Lower leg skin (tissue), 4 donors: ENCODE data around the gene PHOX2B. TPM values are rescaled to one million over a fixed set of nuclear protein-coding genes. Genes with fewer than 3 reads are reported as not detected.
"Not testable (repeated sequence)": the region's sequence is repeated elsewhere in the genome, so short reads cannot be mapped to it uniquely, and the experiment has no call there.

Source experiments
- DNase-seq, 2 donors: peaks; one replicate each; pipeline ENCODE4 v3.0.0-alpha.2; 2019; ENCODE audit warnings: low spot score in 2 of 2
- H3K4me3 ChIP-seq: fragments of 200-600 bp; sonication (generic); 2 replicates; pipeline ENCODE4 v1.5.1; 2017; ENCODE audit warnings: mild to moderate bottlenecking, low read depth; ENCODE audit not compliant: poor library complexity, severe bottlenecking
- POLR2A ChIP-seq, 2 donors: fragments of 450-650 bp; IDR thresholded peaks; one replicate each; pipeline ENCODE4 v1.6.1; 2016 to 2017; ENCODE audit warnings: antibody characterized with exemption in 2 of 2, mild to moderate bottlenecking in 1 of 2, moderate library complexity in 1 of 2
- WGBS, 2 donors: methylation state at CpG; one replicate each; pipeline ENCODE4 v1.1.5; 2018; 5-methylcytosine and 5-hydroxymethylcytosine counted together
- intact Hi-C: fragments of 100-400 bp; cut with DNase I; formaldehyde crosslinking; loops from one replicate; pipeline ENCODE4 v1.15.0; 2023; ENCODE audit warnings: low total_unique reads
- total RNA-seq, 4 donors: library from RNA; depleted of rRNA; stranded (reverse); fragments of >200 nt; gene quantifications; one replicate each; pipeline ENCODE4 v1.1.0, GENCODE V29; 2016
- TF ChIP-seq, protein P1 (sequence below), 3 donors: fragments of 450-650 bp; IDR thresholded peaks; one replicate each; pipeline ENCODE4 v1.5.1; 2016; ENCODE audit warnings: antibody characterized with exemption in 3 of 3, mild to moderate bottlenecking in 3 of 3, moderate library complexity in 2 of 3

The PHOX2B gene
- total RNA-seq, 4 donors from 2014 or later: not detected

DNA sequence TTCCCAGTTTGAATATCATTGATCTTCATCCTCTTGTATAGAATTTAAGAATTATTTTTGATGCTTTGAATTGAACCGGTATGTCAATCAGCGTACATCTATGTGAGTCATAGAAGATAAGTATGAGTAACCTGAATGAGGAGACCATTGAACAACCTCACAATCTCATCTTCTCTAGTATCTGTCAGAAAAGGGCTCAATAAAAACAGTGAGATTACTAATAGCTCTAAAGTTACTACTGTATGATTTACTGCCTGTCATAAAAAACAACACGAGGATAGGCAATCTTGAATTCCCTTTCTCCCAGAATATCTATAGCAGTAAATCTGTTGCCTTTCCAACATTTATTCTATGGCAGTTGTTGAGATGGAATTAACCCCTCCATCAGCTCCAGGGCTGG, 36.1 kb downstream of the PHOX2B start:
- DNase-seq: no peak
- intact Hi-C loops: no loop called here
- WGBS, 2 donors: 64 to 70% methylated on average over 3 of the region's 3 CpGs
- TF ChIP-seq, protein P1, sequence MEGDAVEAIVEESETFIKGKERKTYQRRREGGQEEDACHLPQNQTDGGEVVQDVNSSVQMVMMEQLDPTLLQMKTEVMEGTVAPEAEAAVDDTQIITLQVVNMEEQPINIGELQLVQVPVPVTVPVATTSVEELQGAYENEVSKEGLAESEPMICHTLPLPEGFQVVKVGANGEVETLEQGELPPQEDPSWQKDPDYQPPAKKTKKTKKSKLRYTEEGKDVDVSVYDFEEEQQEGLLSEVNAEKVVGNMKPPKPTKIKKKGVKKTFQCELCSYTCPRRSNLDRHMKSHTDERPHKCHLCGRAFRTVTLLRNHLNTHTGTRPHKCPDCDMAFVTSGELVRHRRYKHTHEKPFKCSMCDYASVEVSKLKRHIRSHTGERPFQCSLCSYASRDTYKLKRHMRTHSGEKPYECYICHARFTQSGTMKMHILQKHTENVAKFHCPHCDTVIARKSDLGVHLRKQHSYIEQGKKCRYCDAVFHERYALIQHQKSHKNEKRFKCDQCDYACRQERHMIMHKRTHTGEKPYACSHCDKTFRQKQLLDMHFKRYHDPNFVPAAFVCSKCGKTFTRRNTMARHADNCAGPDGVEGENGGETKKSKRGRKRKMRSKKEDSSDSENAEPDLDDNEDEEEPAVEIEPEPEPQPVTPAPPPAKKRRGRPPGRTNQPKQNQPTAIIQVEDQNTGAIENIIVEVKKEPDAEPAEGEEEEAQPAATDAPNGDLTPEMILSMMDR (IDR thresholded peaks at IDR 0.05): no peak
- TF ChIP-seq POLR2A (IDR thresholded peaks at IDR 0.05): no peak
- H3K4me3 ChIP-seq: no peak overlapping the region

DNA sequence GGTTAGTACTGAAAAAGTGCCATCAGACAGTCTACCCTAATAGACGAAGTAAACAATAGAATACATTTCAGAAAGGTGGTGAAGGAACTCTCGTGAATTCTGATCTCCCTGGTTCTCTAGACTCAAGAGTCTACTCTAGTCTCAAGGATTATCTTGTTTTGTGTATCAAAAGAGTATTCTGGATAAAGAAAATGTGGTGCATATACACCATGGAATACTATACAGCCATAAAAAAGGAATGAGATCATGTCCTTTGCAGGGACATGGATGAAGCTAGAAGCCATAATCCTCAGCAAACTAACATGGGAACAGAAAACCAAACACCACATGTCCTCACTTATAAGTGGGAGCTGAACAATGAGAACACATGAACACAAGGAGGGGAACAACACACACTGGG, 36.9 kb downstream of the PHOX2B start:
- intact Hi-C loops, DNase-seq, H3K4me3 ChIP-seq: not testable (repeated sequence)
- 91 to 94% methylated on average over 2 of the region's 2 CpGs for WGBS, 2 donors

DNA sequence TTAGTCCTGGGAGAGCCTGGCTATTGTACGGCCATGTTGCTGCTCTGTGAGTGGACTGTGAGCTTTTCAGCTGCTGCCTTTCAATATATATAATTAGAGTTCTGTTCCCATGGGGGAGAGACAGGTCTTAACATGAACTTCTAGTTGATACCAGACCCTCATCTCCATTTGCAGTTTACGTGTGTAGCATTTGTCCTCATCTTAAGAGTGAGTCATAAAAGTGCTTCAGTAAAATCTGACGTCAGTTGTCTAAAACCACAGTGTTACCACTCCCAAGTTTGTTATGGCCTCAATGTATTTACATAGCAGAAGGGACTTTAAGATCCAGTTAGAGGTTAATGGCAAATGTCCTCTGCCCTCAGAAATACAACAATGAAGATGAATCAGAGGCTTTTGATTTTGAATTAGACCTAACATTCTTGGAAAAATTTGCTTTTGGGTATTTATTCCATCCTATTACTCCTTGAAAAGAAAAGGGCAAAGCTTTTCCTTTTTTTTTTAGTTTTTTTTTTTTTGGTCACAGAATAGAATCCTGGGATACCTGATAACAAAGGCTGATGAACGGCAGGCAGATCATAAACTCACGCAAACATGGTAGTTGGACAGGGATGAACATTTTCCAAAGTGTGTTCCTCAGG, 38.6 kb downstream of the PHOX2B start:
- intact Hi-C loops: no loop called here
- H3K4me3 ChIP-seq: no peak overlapping the region
- WGBS, 2 donors: 53 to 59% methylated on average over 5 of the region's 5 CpGs
- TF ChIP-seq POLR2A (IDR thresholded peaks at IDR 0.05): no peak
- TF ChIP-seq, protein P1 (IDR thresholded peaks at IDR 0.05): no peak
- DNase-seq: no peak

DNA sequence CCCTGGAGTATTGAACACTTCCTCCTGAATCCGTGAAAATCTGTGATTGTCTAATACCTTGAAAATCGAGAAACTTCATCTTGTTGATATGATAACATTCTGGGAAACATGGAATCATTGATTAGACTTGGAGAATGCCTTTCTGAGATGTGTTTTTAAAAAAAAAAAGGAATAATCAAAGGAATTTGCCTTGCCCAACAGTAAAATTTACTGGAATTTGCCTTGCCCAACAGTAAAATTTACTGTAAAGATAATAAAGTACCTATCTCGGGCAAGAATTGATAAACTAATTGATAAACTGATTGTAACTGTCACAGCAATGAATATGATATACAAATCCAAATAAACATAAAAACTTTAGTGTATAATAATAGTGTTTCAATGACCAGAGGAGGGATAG, 44.7 kb downstream of the PHOX2B start:
- H3K4me3 ChIP-seq: no peak overlapping the region
- TF ChIP-seq, protein P1 (IDR thresholded peaks at IDR 0.05): no peak
- TF ChIP-seq POLR2A (IDR thresholded peaks at IDR 0.05): no peak
- DNase-seq: no peak
- 65 to 71% methylated on average over 3 of the region's 3 CpGs for WGBS, 2 donors
- intact Hi-C loops: no loop called here

DNA sequence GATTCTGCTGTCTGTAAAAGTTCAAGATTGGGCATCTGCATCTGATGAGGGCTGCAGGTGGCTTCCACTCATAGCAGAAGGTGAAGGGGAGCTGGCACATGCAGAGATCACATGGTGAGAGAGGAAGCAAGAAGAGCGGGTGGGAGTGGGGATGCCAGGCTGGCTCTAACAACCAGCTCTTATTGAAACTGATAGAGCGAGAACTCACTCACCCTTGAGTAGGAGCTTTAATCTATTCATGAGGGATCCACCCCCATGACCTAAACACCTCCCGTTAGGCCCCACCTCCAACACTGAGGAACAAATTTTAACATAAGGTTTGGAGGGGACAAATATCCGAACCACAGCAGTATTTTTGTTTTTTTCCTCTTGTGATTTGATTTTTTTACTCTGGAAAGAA, 45.8 kb downstream of the PHOX2B start:
- no peak overlapping the region for H3K4me3 ChIP-seq
- WGBS, 2 donors: 69 to 78% methylated on average over 4 of the region's 4 CpGs
- TF ChIP-seq POLR2A (IDR thresholded peaks at IDR 0.05): no peak
- TF ChIP-seq, protein P1 (IDR thresholded peaks at IDR 0.05): no peak
- no peak for DNase-seq
- intact Hi-C loops: no loop called here

DNA sequence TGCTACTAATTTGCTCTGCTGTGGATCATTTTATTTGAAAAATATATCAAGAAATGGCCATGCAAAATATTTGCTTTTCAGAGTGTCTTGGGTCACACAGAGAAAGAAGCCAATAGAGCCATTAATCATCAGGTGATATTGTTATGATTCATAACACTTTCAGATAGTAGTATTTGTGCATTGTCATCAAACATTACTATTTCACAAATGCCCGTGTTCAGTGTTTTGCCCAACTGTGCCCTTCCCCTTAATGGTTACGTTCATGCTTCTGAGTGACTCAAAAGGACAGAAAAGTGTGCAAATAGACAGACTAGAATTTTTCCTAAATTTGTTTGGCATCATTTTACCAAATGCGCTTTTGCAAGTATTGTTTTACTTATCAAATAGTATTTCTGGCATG, 46.5 kb downstream of the PHOX2B start:
- no peak for TF ChIP-seq POLR2A (IDR thresholded peaks at IDR 0.05)
- TF ChIP-seq, protein P1 (IDR thresholded peaks at IDR 0.05): no peak
- DNase-seq: no peak
- no peak overlapping the region for H3K4me3 ChIP-seq
- WGBS, 2 donors: 84 to 88% methylated on average over 3 of the region's 3 CpGs
- intact Hi-C loops: no loop called here
